SK-N-SH (cell line): ENCODE data around the gene ARHGDIB.

ENCODE experiments used
- EP300 ChIP-seq, 2 experiments: IDR thresholded peaks; 2 replicates each; pipeline versions ENCODE4 v1.4.0 to v1.6.1; 2012; ENCODE audit warnings: borderline replicate concordance in 1 of 2, low read depth in 1 of 2, low read length in 1 of 2
- POLR2AphosphoS5 ChIP-seq: IDR thresholded peaks from 2 replicates; pipeline ENCODE4 v1.6.1; 2012; ENCODE audit warnings: low read depth, low read length
- TF ChIP-seq, protein P1 (sequence below): IDR thresholded peaks from 2 replicates; pipeline ENCODE4 v1.4.0; 2012; ENCODE audit warnings: low read depth

DNA sequence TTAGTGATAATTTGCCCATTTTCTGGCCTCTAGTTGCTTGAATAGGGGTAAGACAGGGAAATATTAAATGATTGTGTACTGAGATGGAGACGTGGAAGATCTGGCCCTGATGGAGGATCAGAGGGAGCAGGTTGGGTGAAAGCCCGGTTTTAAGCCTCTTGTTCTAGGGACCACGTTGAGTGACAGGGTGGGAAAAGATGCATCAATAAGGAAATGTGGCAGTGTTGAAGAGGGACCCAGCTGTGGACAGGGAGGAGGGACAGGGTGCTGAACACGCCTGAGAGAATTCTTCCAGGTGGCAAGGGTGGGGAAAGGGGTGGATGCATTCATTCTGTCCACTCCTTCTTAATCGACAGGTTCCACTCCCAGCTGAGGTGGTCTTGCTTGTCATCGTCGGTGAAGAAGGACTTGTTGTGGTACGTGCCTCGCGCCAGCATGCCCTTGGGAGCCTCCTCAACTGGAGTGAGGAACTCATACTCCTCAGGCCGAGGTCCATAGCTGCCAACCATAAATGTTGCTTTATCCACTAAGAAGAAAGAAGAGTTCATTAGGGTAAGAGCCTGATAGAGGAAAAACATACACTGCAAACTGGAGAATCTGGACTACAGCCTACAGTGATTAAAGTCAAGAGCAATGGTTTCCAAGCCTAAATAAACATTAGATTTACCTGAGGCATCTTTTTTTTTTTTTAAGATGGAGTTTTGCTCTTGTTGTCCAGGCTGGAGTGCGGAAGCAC is 19.0 kb downstream of the ARHGDIB start:
- TF ChIP-seq EP300 (IDR thresholded peaks at IDR 0.05; ENCODE audit: borderline replicate concordance in 1 of 2, low read depth in 1 of 2, low read length in 1 of 2) = no peak
- no peak for TF ChIP-seq POLR2AphosphoS5
- TF ChIP-seq, protein P1, sequence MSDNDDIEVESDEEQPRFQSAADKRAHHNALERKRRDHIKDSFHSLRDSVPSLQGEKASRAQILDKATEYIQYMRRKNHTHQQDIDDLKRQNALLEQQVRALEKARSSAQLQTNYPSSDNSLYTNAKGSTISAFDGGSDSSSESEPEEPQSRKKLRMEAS = no peak
